PFSK-1 (cell line): Measurements from ENCODE around the gene RMDN2.

Experiments
- FOXP2 ChIP-seq: optimal IDR thresholded peaks from 2 replicates; pipeline ENCODE3; 2011; ENCODE audit warnings: borderline replicate concordance, control low read depth, inconsistent platforms; ENCODE audit not compliant: insufficient read depth; ENCODE audit errors: extremely low read length, extremely low read depth
- POLR2AphosphoS5 ChIP-seq: IDR thresholded peaks from 2 replicates; pipeline ENCODE4 v1.6.1; 2012; ENCODE audit warnings: low read depth, mild to moderate bottlenecking, control low read depth, low read length, moderate library complexity
- REST ChIP-seq, 2 experiments: IDR thresholded peaks; 2 replicates each; pipeline versions ENCODE4 v1.6.1 to v1.8.0; 2011 to 2012; ENCODE audit warnings: low read depth in 2 of 2, low read length in 2 of 2, control low read depth in 1 of 2, inconsistent platforms in 1 of 2, mild to moderate bottlenecking in 1 of 2, moderate library complexity in 1 of 2; ENCODE audit not compliant: insufficient read depth in 1 of 2
- SIN3A ChIP-seq: IDR thresholded peaks from 2 replicates; pipeline ENCODE4 v1.6.1; 2012; ENCODE audit warnings: mild to moderate bottlenecking, low read length, moderate library complexity, borderline replicate concordance; ENCODE audit not compliant: insufficient read depth
- TAF1 ChIP-seq: IDR thresholded peaks from 2 replicates; pipeline ENCODE4 v1.6.1; 2012; ENCODE audit warnings: low read length, control low read depth, borderline replicate concordance; ENCODE audit not compliant: insufficient read depth

RMDN2 gene

GRCh38 chr2:37878536-37878935 is 46.6 kb upstream of the RMDN2 start:
- TF ChIP-seq POLR2AphosphoS5: no peak
- TF ChIP-seq TAF1: no peak
- TF ChIP-seq REST (IDR thresholded peaks at IDR 0.05; ENCODE audit: insufficient read depth in 1 of 2, low read depth in 2 of 2, low read length in 2 of 2): no peak
- no peak for TF ChIP-seq SIN3A
- TF ChIP-seq FOXP2: no peak

- no peak for TF ChIP-seq SIN3A
- TF ChIP-seq POLR2AphosphoS5: no peak
- no peak for TF ChIP-seq REST (IDR thresholded peaks at IDR 0.05; ENCODE audit: insufficient read depth in 1 of 2, low read depth in 2 of 2, low read length in 2 of 2)
- no peak for TF ChIP-seq FOXP2
- no peak for TF ChIP-seq TAF1
Observed at GRCh38 chr2:37880551-37880950, 44.5 kb upstream of the RMDN2 start.

GRCh38 chr2:37881397-37881796 is 43.7 kb upstream of the RMDN2 start:
- no peak for TF ChIP-seq REST (IDR thresholded peaks at IDR 0.05; ENCODE audit: insufficient read depth in 1 of 2, low read depth in 2 of 2, low read length in 2 of 2)
- no peak for TF ChIP-seq TAF1
- no peak for TF ChIP-seq POLR2AphosphoS5
- no peak for TF ChIP-seq SIN3A
- TF ChIP-seq FOXP2: no peak

- TF ChIP-seq TAF1 (no peak), REST (IDR thresholded peaks at IDR 0.05; ENCODE audit: insufficient read depth in 1 of 2, low read depth in 2 of 2, low read length in 2 of 2) (no peak), FOXP2 (no peak), SIN3A (no peak)
Observed at GRCh38 chr2:37882036-37882435, 43.1 kb upstream of the RMDN2 start.

- TF ChIP-seq REST (IDR thresholded peaks at IDR 0.05; ENCODE audit: insufficient read depth in 1 of 2, low read depth in 2 of 2, low read length in 2 of 2): no peak
- TF ChIP-seq FOXP2: no peak
- no peak for TF ChIP-seq TAF1
- TF ChIP-seq SIN3A: no peak
- TF ChIP-seq POLR2AphosphoS5: no peak
Observed at GRCh38 chr2:37883518-37883917, 41.6 kb upstream of the RMDN2 start.
